HCT116 (cell line): Measurements from ENCODE around the gene APBA1. TPM values are rescaled to one million over a fixed set of nuclear protein-coding genes. Genes with fewer than 3 reads are reported as not detected.

ENCODE experiments used
- ATAC-seq: fragments of 200-7000 bp; cut with Tn5 transposase; 2 replicates; pipeline ENCODE4 v1.9.1; 2020; ENCODE audit warnings: mild to moderate bottlenecking, moderate library complexity
- BruUV-seq: library from RNA; stranded (reverse); fragments of 400-500 nt; replicated peaks from 2 replicates; lab custom pipeline; 2021; lab: Mats Ljungman, UMichigan
- CTCF ChIA-PET: fragments of 300-600 bp; sonication (Branson Sonifier 250); formaldehyde crosslinking; loops from one replicate; lab custom pipeline; 2021; ENCODE audit warnings: antibody characterized with exemption; lab: Charles Lee
- POLR2A ChIA-PET: fragments of 300-600, 350-600 bp; sonication (Branson Sonifier 250); formaldehyde crosslinking; loops from one replicate; lab custom pipeline; 2021; ENCODE audit warnings: antibody characterized with exemption; lab: Charles Lee
- RAD21 ChIA-PET, 2 experiments: fragments of 300-600 bp; sonication (Branson Sonifier 250); formaldehyde crosslinking; loops; one replicate each; lab custom pipeline; 2023; ENCODE audit warnings: low total read pairs in 2 of 2; ENCODE audit not compliant: uncharacterized antibody in 2 of 2, unreplicated experiment in 2 of 2, low non-redundant PET in 1 of 2; lab: Charles Lee
- DNase-seq: peaks from one replicate; pipeline ENCODE4 v3.0.0-alpha.2; 2010; ENCODE audit warnings: low read depth, low spot score
- H2AFZ ChIP-seq: fragments of 200-600 bp; shearing (Covaris generic), sonication (generic); 2 replicates; pipeline ENCODE4 v1.6.1; 2017; ENCODE audit warnings: low read depth, mixed run types, mixed read lengths, antibody characterized with exemption, low read length; ENCODE audit not compliant: poor library complexity, severe bottlenecking
- H3K27ac ChIP-seq: 2 replicates; pipeline ENCODE4 v1.5.1; 2012; ENCODE audit warnings: low read depth, low read length
- H3K27me3 ChIP-seq: fragments of 200-600 bp; sonication (generic); 2 replicates; pipeline ENCODE4 v1.6.1; 2016; ENCODE audit warnings: mixed run types, low read length, mixed read lengths; ENCODE audit not compliant: insufficient read depth
- H3K36me3 ChIP-seq, 2 experiments: fragments of 200-500 bp in 1 of 2; fragments of 200-600 bp in 1 of 2; sonication (Bioruptor generic) in 1 of 2; sonication (generic) in 1 of 2; 2 replicates each; pipeline versions ENCODE4 v1.5.1 to v1.6.1; 2014 to 2016; ENCODE audit warnings: low read length in 2 of 2, inconsistent platforms in 1 of 2, mixed read lengths in 1 of 2, mixed run types in 1 of 2; ENCODE audit not compliant: insufficient read depth in 2 of 2, control insufficient read depth in 1 of 2
- H3K4me1 ChIP-seq, 2 experiments: fragments of 200-600 bp in 1 of 2; sonication (generic) in 1 of 2; 2 replicates each; pipeline versions ENCODE4 v1.5.1 to v1.6.1; 2012 to 2017; ENCODE audit warnings: low read length in 2 of 2, inconsistent platforms in 1 of 2, mild to moderate bottlenecking in 1 of 2, mixed read lengths in 1 of 2, mixed run types in 1 of 2, moderate library complexity in 1 of 2; ENCODE audit not compliant: insufficient read depth in 2 of 2, control insufficient read depth in 1 of 2
- H3K4me2 ChIP-seq: fragments of 200-600 bp; sonication (generic); 2 replicates; pipeline ENCODE4 v1.6.1; 2017; ENCODE audit warnings: mixed run types, low read length, mixed read lengths
- H3K4me3 ChIP-seq, 2 experiments: fragments of 200-600 bp in 1 of 2; sonication (generic) in 1 of 2; replicated peaks in 1 of 2; 2 replicates each; pipeline ENCODE4 v1.5.1; 2011 to 2016; ENCODE audit warnings: low read length in 2 of 2, control low read depth in 1 of 2, low read depth in 1 of 2, mild to moderate bottlenecking in 1 of 2, mixed read lengths in 1 of 2, mixed run types in 1 of 2
- H3K79me2 ChIP-seq: fragments of 200-600 bp; sonication (generic); 2 replicates; pipeline ENCODE4 v1.6.1; 2017; ENCODE audit warnings: mild to moderate bottlenecking, mixed run types, low read length, moderate library complexity, mixed read lengths; ENCODE audit not compliant: insufficient read depth
- H3K9ac ChIP-seq: fragments of 200-600 bp; sonication (generic); 2 replicates; pipeline ENCODE4 v1.6.1; 2016; ENCODE audit warnings: low read length, mixed read lengths
- H3K9me2 ChIP-seq: fragments of 200-600 bp; sonication (generic), shearing (Covaris generic); 2 replicates; pipeline ENCODE4 v1.6.1; 2017; ENCODE audit warnings: mixed run types, mild to moderate bottlenecking, moderate library complexity; ENCODE audit not compliant: insufficient read depth
- H3K9me3 ChIP-seq, 2 experiments: fragments of 200-500 bp in 1 of 2; fragments of 200-600 bp in 1 of 2; sonication (Bioruptor generic) in 1 of 2; sonication (generic) in 1 of 2; 2 replicates each; pipeline ENCODE4 v1.6.1; 2014 to 2017; ENCODE audit warnings: low read length in 2 of 2, mixed read lengths in 2 of 2, inconsistent platforms in 1 of 2, low read depth in 1 of 2, mild to moderate bottlenecking in 1 of 2, mixed run types in 1 of 2, moderate library complexity in 1 of 2; ENCODE audit not compliant: control insufficient read depth in 1 of 2, insufficient read depth in 1 of 2
- H4K20me1 ChIP-seq: fragments of 200-600 bp; sonication (generic), shearing (Covaris generic); 2 replicates; pipeline ENCODE4 v1.6.1; 2017; ENCODE audit warnings: mixed run types, mild to moderate bottlenecking, moderate library complexity; ENCODE audit not compliant: insufficient read depth
- CBX3 ChIP-seq: IDR thresholded peaks from 2 replicates; pipeline ENCODE4 v1.6.1; 2012; ENCODE audit warnings: low read depth
- CTCF ChIP-seq, 3 experiments: fragments of 200-600 bp in 1 of 3; sonication (generic) in 1 of 3; IDR thresholded peaks in 2 of 3; conservative IDR thresholded peaks in 1 of 3; 2 replicates each; pipeline ENCODE4 v1.5.1; 2012 to 2017; ENCODE audit warnings: low read depth in 2 of 3, low read length in 2 of 3, antibody characterized with exemption in 1 of 3, borderline replicate concordance in 1 of 3, control low read depth in 1 of 3, mild to moderate bottlenecking in 1 of 3, mixed read lengths in 1 of 3, mixed run types in 1 of 3, moderate library complexity in 1 of 3; ENCODE audit not compliant: insufficient read depth in 1 of 3
- EGR1 ChIP-seq: IDR thresholded peaks from 2 replicates; pipeline ENCODE4 v1.6.1; 2012; ENCODE audit warnings: low read depth
- EZH2 ChIP-seq: fragments of 200-600 bp; sonication (generic); IDR thresholded peaks from 2 replicates; pipeline ENCODE4 v1.6.1; 2017; ENCODE audit warnings: antibody characterized with exemption, mixed run types
- FOSL1 ChIP-seq: IDR thresholded peaks from 2 replicates; pipeline ENCODE4 v1.6.1; 2012; ENCODE audit warnings: low read depth
- JUND ChIP-seq: IDR thresholded peaks from 2 replicates; pipeline ENCODE4 v1.6.1; 2012
- POLR2A ChIP-seq: IDR thresholded peaks from 2 replicates; pipeline ENCODE4 v1.7.0; 2011; ENCODE audit warnings: borderline replicate concordance; ENCODE audit not compliant: insufficient read depth, insufficient read length; ENCODE audit errors: extremely low read depth
- RAD21 ChIP-seq: IDR thresholded peaks from 2 replicates; pipeline ENCODE4 v1.6.1; 2012; ENCODE audit warnings: low read depth, mild to moderate bottlenecking
- SIN3A ChIP-seq: IDR thresholded peaks from 2 replicates; pipeline ENCODE4 v1.6.1; 2012; ENCODE audit warnings: low read depth
- SRF ChIP-seq: IDR thresholded peaks from 2 replicates; pipeline ENCODE4 v1.6.1; 2012; ENCODE audit warnings: low read depth
- YY1 ChIP-seq: IDR thresholded peaks from 2 replicates; pipeline ENCODE4 v1.6.1; 2011; ENCODE audit warnings: low read length, low read depth, moderate library complexity, mild to moderate bottlenecking; ENCODE audit not compliant: insufficient replicate concordance; ENCODE audit errors: extremely low read depth
- ZFX ChIP-seq: fragments of 450-650 bp; IDR thresholded peaks from 2 replicates; pipeline ENCODE4 v1.6.1; 2017
- ZNF274 ChIP-seq: fragments of 200-500 bp; sonication (Bioruptor generic); IDR thresholded peaks from 2 replicates; pipeline ENCODE4 v1.6.1; 2014; ENCODE audit warnings: mild to moderate bottlenecking, low read depth, low read length, inconsistent platforms
- intact Hi-C: fragments of 100-400 bp; cut with micrococcal nuclease; formaldehyde crosslinking; loops from 2 replicates; pipeline ENCODE4 v1.10.0; 2022
- total RNA-seq: library from RNA; stranded (reverse); gene quantifications from one replicate; pipeline ENCODE4 v1.2.1, GENCODE V29; 2021; ENCODE audit not compliant: unreplicated experiment
- TF ChIP-seq, protein P1 (sequence below): IDR thresholded peaks from 2 replicates; pipeline ENCODE4 v1.6.1; 2012; ENCODE audit warnings: low read depth

APBA1 gene
- total RNA-seq, 1 experiment from 2014 or later = 0.20 TPM

- no peaks in the 10 kb centered on the region for H4K20me1 ChIP-seq
- no peak overlapping the region for H3K4me2 ChIP-seq
- H3K79me2 ChIP-seq = no peaks in the 10 kb centered on the region
- ChIA-PET RAD21 (no interaction called here), CTCF (no interaction called here), POLR2A (no interaction called here)
- no peak for TF ChIP-seq ZNF274
- TF ChIP-seq POLR2A = no peak
- TF ChIP-seq, protein P1, sequence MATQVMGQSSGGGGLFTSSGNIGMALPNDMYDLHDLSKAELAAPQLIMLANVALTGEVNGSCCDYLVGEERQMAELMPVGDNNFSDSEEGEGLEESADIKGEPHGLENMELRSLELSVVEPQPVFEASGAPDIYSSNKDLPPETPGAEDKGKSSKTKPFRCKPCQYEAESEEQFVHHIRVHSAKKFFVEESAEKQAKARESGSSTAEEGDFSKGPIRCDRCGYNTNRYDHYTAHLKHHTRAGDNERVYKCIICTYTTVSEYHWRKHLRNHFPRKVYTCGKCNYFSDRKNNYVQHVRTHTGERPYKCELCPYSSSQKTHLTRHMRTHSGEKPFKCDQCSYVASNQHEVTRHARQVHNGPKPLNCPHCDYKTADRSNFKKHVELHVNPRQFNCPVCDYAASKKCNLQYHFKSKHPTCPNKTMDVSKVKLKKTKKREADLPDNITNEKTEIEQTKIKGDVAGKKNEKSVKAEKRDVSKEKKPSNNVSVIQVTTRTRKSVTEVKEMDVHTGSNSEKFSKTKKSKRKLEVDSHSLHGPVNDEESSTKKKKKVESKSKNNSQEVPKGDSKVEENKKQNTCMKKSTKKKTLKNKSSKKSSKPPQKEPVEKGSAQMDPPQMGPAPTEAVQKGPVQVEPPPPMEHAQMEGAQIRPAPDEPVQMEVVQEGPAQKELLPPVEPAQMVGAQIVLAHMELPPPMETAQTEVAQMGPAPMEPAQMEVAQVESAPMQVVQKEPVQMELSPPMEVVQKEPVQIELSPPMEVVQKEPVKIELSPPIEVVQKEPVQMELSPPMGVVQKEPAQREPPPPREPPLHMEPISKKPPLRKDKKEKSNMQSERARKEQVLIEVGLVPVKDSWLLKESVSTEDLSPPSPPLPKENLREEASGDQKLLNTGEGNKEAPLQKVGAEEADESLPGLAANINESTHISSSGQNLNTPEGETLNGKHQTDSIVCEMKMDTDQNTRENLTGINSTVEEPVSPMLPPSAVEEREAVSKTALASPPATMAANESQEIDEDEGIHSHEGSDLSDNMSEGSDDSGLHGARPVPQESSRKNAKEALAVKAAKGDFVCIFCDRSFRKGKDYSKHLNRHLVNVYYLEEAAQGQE = no peak
- no peak for TF ChIP-seq CTCF (IDR thresholded peaks at IDR 0.05 in 2 of 3, conservative IDR thresholded peaks at IDR 0.05 in 1 of 3; ENCODE audit: borderline replicate concordance in 1 of 3, insufficient read depth in 1 of 3, low read depth in 2 of 3, low read length in 2 of 3)
- TF ChIP-seq EZH2 = no peak
- no peak for TF ChIP-seq JUND
- no peak for TF ChIP-seq RAD21
- TF ChIP-seq EGR1 = no peak
- no peak for TF ChIP-seq SRF
- no peak for TF ChIP-seq ZFX
- TF ChIP-seq YY1 = no peak
- TF ChIP-seq CBX3 = no peak
- no peak for TF ChIP-seq FOSL1
- TF ChIP-seq SIN3A = no peak
- H3K9me2 ChIP-seq = no peaks in the 10 kb centered on the region
- H3K4me1 ChIP-seq = no peaks in the 10 kb centered on the region
- no peak overlapping the region for H3K9ac ChIP-seq
- no peaks in the 10 kb centered on the region for H3K27me3 ChIP-seq
- no peaks in the 10 kb centered on the region for H3K36me3 ChIP-seq
- BruUV-seq = no TSS peak
- no peak overlapping the region for H2AFZ ChIP-seq
- ATAC-seq (no peak), DNase-seq (no peak)
- H3K9me3 ChIP-seq = peaks cover 5 to 6% of the 10 kb centered on the region in 2 experiments; a peak in 2 of 4 replicates
- H3K4me3 ChIP-seq = no peak overlapping the region
- H3K27ac ChIP-seq = no peak overlapping the region
- intact Hi-C loops = no loop called here
Measured at GRCh38 chr9:69696802-69697201, 24.6 kb upstream of the APBA1 start.
